Type B pancreatic cell (in vitro differentiated cells): ENCODE results near the gene SWT1. TPM values are rescaled to one million over a fixed set of nuclear protein-coding genes. Genes with fewer than 3 reads are reported as not detected.
"Not testable (repeated sequence)": the region's sequence is repeated elsewhere in the genome, so short reads cannot be mapped to it uniquely, and the experiment has no call there.

ENCODE experiments used
- DNase-seq: peaks from one replicate; pipeline ENCODE4 v3.0.0; 2021; ENCODE audit warnings: mixed read lengths; ENCODE audit not compliant: unreplicated experiment; ENCODE audit errors: extremely low spot score
- H3K27ac Mint-ChIP-seq: 2 replicates; pipeline ENCODE4 v1.8.0; 2021; ENCODE audit warnings: mild to moderate bottlenecking, mixed read lengths
- H3K27me3 Mint-ChIP-seq: 2 replicates; pipeline ENCODE4 v1.8.0; 2021; ENCODE audit warnings: mixed read lengths
- H3K36me3 Mint-ChIP-seq: 2 replicates; pipeline ENCODE4 v1.8.0; 2021; ENCODE audit warnings: mixed read lengths
- H3K4me1 Mint-ChIP-seq: one replicate; pipeline ENCODE4 v1.8.0; 2021; ENCODE audit warnings: mixed read lengths; ENCODE audit not compliant: unreplicated experiment
- H3K4me3 Mint-ChIP-seq: 2 replicates; pipeline ENCODE4 v1.8.0; 2021; ENCODE audit warnings: mild to moderate bottlenecking, mixed read lengths
- H3K9me3 Mint-ChIP-seq: 2 replicates; pipeline ENCODE4 v1.8.0; 2021; ENCODE audit warnings: mixed read lengths
- CTCF ChIP-seq: fragments of 200-600 bp; sonication (generic); conservative IDR thresholded peaks from 2 replicates; pipeline ENCODE4 v1.5.0; 2021; ENCODE audit warnings: antibody characterized with exemption, mild to moderate bottlenecking
- total RNA-seq: library from RNA; stranded (reverse); gene quantifications from 2 replicates; pipeline ENCODE4 v1.2.1, GENCODE V29; 2021; ENCODE audit warnings: low replicate concordance

SWT1 gene
- total RNA-seq, 1 donor from 2014 or later: 6.2 TPM

GRCh38 chr1:185208626-185209180 lies 51.7 kb downstream of the SWT1 start:
- no peaks in the 10 kb centered on the region for H3K4me1 Mint-ChIP-seq
- H3K36me3 Mint-ChIP-seq: peaks cover 31% of the 10 kb centered on the region
- DNase-seq: no peak
- no peak for TF ChIP-seq CTCF
- H3K9me3 Mint-ChIP-seq: peaks cover 15% of the 10 kb centered on the region
- no peaks in the 10 kb centered on the region for H3K27me3 Mint-ChIP-seq
- no peak overlapping the region for H3K4me3 Mint-ChIP-seq
- no peak overlapping the region for H3K27ac Mint-ChIP-seq

- DNase-seq, H3K27me3 Mint-ChIP-seq, H3K4me1 Mint-ChIP-seq, H3K27ac Mint-ChIP-seq, H3K4me3 Mint-ChIP-seq: not testable (repeated sequence)
- Mint-ChIP-seq H3K9me3 (peaks cover 15% of the 10 kb centered on the region), H3K36me3 (peaks cover 31% of the 10 kb centered on the region)
Measured at GRCh38 chr1:185209357-185209756, 52.4 kb downstream of the SWT1 start.

- Mint-ChIP-seq H3K4me1 (no peaks in the 10 kb centered on the region), H3K9me3 (peaks cover 15% of the 10 kb centered on the region), H3K4me3 (no peak overlapping the region), H3K27ac (no peak overlapping the region), H3K27me3 (no peaks in the 10 kb centered on the region), H3K36me3 (peaks cover 35% of the 10 kb centered on the region)
- DNase-seq: no peak
- no peak for TF ChIP-seq CTCF
Measured at GRCh38 chr1:185213091-185213490, 56.1 kb downstream of the SWT1 start.

GRCh38 chr1:185215911-185216310 lies 58.9 kb downstream of the SWT1 start:
- no peaks in the 10 kb centered on the region for H3K27me3 Mint-ChIP-seq
- H3K36me3 Mint-ChIP-seq: peaks cover 16% of the 10 kb centered on the region
- no peak overlapping the region for H3K27ac Mint-ChIP-seq
- H3K4me1 Mint-ChIP-seq: no peaks in the 10 kb centered on the region
- no peak for DNase-seq
- H3K4me3 Mint-ChIP-seq: no peak overlapping the region
- TF ChIP-seq CTCF: no peak
- H3K9me3 Mint-ChIP-seq: no peaks in the 10 kb centered on the region

DNA sequence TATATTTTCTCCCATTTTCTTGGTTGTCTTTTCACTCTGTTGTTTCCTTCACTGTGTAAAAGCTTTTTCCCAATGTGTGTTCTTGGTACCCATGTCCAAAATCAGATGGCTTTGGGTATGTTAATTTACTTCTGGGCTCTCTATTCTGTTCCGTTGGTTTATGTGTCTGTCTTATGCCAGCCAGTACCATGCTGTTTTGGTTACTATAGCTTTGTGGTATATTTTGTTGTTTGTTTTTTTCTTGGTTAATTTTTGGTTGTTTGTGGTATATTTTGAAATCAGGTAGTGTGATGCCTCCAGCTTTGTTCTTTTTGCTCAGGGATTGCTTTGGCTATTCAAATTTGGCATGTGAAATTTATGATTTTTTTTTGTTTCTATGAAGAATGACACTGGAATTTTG lies 67.2 kb downstream of the SWT1 start:
- H3K4me1 Mint-ChIP-seq: no peaks in the 10 kb centered on the region
- TF ChIP-seq CTCF: no peak
- DNase-seq: no peak
- H3K27ac Mint-ChIP-seq: no peak overlapping the region
- H3K36me3 Mint-ChIP-seq: peaks cover 35% of the 10 kb centered on the region
- no peaks in the 10 kb centered on the region for H3K27me3 Mint-ChIP-seq
- H3K9me3 Mint-ChIP-seq: peaks cover 16% of the 10 kb centered on the region
- H3K4me3 Mint-ChIP-seq: no peak overlapping the region

- no peaks in the 10 kb centered on the region for H3K27me3 Mint-ChIP-seq
- DNase-seq: no peak
- no peak overlapping the region for H3K27ac Mint-ChIP-seq
- no peak for TF ChIP-seq CTCF
- H3K4me1 Mint-ChIP-seq: no peaks in the 10 kb centered on the region
- peaks cover 16% of the 10 kb centered on the region for H3K9me3 Mint-ChIP-seq
- H3K36me3 Mint-ChIP-seq: peaks cover 27% of the 10 kb centered on the region
- no peak overlapping the region for H3K4me3 Mint-ChIP-seq
Measured at GRCh38 chr1:185227161-185227560, 70.2 kb downstream of the SWT1 start.
